ENCODE data around the gene TTC17. TPM values are rescaled to one million over a fixed set of nuclear protein-coding genes. Genes with fewer than 3 reads are reported as not detected.

TTC17 gene
- total and polyA plus RNA-seq, 9 of the 15 experiments (the other 6 are each of a cell fraction or from before 2014, with no cell fraction given): 19.7 to 99.1 (median 53.3) TPM

DNA sequence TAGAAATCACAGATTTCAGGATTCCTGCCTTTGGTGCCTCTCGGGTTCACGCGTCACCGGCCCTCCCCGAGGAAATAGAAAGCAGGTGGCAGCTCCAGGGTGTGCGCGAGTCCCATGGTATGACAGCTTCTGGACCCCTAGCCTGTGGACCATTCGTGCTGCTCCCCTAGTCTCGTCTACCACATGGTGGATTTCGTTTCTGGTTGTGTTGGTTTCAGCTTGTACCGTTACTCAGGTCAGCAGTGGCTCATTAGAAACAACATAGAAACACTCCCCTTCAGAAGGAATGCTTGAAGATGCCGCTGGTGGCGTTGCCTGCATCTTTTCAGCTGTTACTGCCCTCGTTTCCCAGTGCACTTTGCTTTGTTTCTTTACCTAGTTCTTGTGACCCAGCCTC is 700 bp downstream of the TTC17 start (continued):
- TF ChIP-seq, protein P1, sequence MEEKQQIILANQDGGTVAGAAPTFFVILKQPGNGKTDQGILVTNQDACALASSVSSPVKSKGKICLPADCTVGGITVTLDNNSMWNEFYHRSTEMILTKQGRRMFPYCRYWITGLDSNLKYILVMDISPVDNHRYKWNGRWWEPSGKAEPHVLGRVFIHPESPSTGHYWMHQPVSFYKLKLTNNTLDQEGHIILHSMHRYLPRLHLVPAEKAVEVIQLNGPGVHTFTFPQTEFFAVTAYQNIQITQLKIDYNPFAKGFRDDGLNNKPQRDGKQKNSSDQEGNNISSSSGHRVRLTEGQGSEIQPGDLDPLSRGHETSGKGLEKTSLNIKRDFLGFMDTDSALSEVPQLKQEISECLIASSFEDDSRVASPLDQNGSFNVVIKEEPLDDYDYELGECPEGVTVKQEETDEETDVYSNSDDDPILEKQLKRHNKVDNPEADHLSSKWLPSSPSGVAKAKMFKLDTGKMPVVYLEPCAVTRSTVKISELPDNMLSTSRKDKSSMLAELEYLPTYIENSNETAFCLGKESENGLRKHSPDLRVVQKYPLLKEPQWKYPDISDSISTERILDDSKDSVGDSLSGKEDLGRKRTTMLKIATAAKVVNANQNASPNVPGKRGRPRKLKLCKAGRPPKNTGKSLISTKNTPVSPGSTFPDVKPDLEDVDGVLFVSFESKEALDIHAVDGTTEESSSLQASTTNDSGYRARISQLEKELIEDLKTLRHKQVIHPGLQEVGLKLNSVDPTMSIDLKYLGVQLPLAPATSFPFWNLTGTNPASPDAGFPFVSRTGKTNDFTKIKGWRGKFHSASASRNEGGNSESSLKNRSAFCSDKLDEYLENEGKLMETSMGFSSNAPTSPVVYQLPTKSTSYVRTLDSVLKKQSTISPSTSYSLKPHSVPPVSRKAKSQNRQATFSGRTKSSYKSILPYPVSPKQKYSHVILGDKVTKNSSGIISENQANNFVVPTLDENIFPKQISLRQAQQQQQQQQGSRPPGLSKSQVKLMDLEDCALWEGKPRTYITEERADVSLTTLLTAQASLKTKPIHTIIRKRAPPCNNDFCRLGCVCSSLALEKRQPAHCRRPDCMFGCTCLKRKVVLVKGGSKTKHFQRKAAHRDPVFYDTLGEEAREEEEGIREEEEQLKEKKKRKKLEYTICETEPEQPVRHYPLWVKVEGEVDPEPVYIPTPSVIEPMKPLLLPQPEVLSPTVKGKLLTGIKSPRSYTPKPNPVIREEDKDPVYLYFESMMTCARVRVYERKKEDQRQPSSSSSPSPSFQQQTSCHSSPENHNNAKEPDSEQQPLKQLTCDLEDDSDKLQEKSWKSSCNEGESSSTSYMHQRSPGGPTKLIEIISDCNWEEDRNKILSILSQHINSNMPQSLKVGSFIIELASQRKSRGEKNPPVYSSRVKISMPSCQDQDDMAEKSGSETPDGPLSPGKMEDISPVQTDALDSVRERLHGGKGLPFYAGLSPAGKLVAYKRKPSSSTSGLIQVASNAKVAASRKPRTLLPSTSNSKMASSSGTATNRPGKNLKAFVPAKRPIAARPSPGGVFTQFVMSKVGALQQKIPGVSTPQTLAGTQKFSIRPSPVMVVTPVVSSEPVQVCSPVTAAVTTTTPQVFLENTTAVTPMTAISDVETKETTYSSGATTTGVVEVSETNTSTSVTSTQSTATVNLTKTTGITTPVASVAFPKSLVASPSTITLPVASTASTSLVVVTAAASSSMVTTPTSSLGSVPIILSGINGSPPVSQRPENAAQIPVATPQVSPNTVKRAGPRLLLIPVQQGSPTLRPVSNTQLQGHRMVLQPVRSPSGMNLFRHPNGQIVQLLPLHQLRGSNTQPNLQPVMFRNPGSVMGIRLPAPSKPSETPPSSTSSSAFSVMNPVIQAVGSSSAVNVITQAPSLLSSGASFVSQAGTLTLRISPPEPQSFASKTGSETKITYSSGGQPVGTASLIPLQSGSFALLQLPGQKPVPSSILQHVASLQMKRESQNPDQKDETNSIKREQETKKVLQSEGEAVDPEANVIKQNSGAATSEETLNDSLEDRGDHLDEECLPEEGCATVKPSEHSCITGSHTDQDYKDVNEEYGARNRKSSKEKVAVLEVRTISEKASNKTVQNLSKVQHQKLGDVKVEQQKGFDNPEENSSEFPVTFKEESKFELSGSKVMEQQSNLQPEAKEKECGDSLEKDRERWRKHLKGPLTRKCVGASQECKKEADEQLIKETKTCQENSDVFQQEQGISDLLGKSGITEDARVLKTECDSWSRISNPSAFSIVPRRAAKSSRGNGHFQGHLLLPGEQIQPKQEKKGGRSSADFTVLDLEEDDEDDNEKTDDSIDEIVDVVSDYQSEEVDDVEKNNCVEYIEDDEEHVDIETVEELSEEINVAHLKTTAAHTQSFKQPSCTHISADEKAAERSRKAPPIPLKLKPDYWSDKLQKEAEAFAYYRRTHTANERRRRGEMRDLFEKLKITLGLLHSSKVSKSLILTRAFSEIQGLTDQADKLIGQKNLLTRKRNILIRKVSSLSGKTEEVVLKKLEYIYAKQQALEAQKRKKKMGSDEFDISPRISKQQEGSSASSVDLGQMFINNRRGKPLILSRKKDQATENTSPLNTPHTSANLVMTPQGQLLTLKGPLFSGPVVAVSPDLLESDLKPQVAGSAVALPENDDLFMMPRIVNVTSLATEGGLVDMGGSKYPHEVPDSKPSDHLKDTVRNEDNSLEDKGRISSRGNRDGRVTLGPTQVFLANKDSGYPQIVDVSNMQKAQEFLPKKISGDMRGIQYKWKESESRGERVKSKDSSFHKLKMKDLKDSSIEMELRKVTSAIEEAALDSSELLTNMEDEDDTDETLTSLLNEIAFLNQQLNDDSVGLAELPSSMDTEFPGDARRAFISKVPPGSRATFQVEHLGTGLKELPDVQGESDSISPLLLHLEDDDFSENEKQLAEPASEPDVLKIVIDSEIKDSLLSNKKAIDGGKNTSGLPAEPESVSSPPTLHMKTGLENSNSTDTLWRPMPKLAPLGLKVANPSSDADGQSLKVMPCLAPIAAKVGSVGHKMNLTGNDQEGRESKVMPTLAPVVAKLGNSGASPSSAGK (IDR thresholded peaks at IDR 0.05): 0 out of 2 replicates have a peak, but pooled peaks have one; percentile 17

Data from K562 (cell line).